WTC11 (cell line): ENCODE results near the gene KDSR.

Experiments
- EMX1 ChIP-seq: fragments of 250-450 bp; sonication (Bioruptor Pico); IDR thresholded peaks from 2 replicates; pipeline ENCODE4 v1.8.0; 2021; ENCODE audit warnings: mild to moderate bottlenecking
- FOXJ3 ChIP-seq: sonication (generic); formaldehyde crosslinking; IDR thresholded peaks from 2 replicates; pipeline ENCODE4 v1.9.0; 2021; ENCODE audit warnings: missing genetic modification reagents, mild to moderate bottlenecking, borderline replicate concordance
- FOXK1 ChIP-seq: sonication (generic); formaldehyde crosslinking; IDR thresholded peaks from 2 replicates; pipeline ENCODE4 v1.8.0; 2022; ENCODE audit warnings: mild to moderate bottlenecking, moderate library complexity, missing genetic modification reagents
- FOXP1 ChIP-seq: sonication (generic); formaldehyde crosslinking; IDR thresholded peaks from 2 replicates; pipeline ENCODE4 v1.8.0; 2022; ENCODE audit warnings: missing genetic modification reagents, mild to moderate bottlenecking, moderate library complexity, borderline replicate concordance
- IRF2 ChIP-seq: sonication (generic); formaldehyde crosslinking; IDR thresholded peaks from 2 replicates; pipeline ENCODE4 v1.8.0; 2022; ENCODE audit warnings: low read depth, missing genetic modification reagents, borderline replicate concordance
- JUN ChIP-seq: sonication (generic); formaldehyde crosslinking; IDR thresholded peaks from 2 replicates; pipeline ENCODE4 v1.8.0; 2023; ENCODE audit warnings: mild to moderate bottlenecking, missing genetic modification reagents
- NR2C2 ChIP-seq: sonication (generic); formaldehyde crosslinking; IDR thresholded peaks from 2 replicates; pipeline ENCODE4 v1.8.0; 2022; ENCODE audit warnings: mild to moderate bottlenecking, missing genetic modification reagents
- TCF7 ChIP-seq: sonication (generic); formaldehyde crosslinking; IDR thresholded peaks from 2 replicates; pipeline ENCODE4 v1.8.0; 2022; ENCODE audit warnings: mild to moderate bottlenecking, low read depth, missing genetic modification reagents, moderate library complexity
- ZNF121 ChIP-seq: sonication (generic); formaldehyde crosslinking; IDR thresholded peaks from 2 replicates; pipeline ENCODE4 v1.8.0; 2023; ENCODE audit warnings: missing genetic modification reagents
- ZNF138 ChIP-seq: sonication (generic); formaldehyde crosslinking; conservative IDR thresholded peaks from 2 replicates; pipeline ENCODE4 v1.8.1; 2022; ENCODE audit warnings: mild to moderate bottlenecking, moderate library complexity, missing genetic modification reagents
- TF ChIP-seq, protein P1 (sequence below): fragments of 200-600 bp; IDR thresholded peaks from 2 replicates; pipeline ENCODE4 v1.8.0; 2022; ENCODE audit warnings: antibody characterized with exemption
- TF ChIP-seq, protein P2 (sequence below): fragments of 250-450 bp; sonication (Bioruptor Pico); conservative IDR thresholded peaks from 2 replicates; pipeline ENCODE4 v1.9.0; 2021; ENCODE audit warnings: mild to moderate bottlenecking
- TF ChIP-seq, protein P3 (sequence below): sonication (generic); formaldehyde crosslinking; IDR thresholded peaks from 2 replicates; pipeline ENCODE4 v1.8.1; 2023; ENCODE audit warnings: mild to moderate bottlenecking, missing genetic modification reagents, moderate library complexity
- TF ChIP-seq, protein P4 (sequence below): sonication (generic); formaldehyde crosslinking; IDR thresholded peaks from 2 replicates; pipeline ENCODE4 v1.8.1; 2022; ENCODE audit warnings: mild to moderate bottlenecking, missing genetic modification reagents, moderate library complexity, borderline replicate concordance

DNA sequence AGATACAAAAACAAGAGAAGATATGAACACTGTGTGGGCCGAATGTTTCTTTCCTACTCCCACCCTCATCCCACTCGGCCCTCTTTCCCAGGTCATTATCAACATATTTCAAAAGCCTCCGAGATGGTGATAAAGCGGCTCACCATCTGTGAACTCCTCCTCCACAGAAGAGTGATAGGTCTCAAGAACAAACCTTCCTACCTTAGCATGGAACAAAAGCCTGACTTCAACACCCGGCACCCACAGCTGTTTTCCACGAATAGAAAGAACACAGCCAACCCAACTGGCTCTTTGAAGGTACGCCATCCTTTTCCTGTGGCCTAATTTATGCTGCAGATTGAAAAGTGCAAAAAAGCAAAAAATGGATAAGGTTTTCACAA lies 76.2 kb downstream of the KDSR start:
- no peak for TF ChIP-seq ZNF138
- TF ChIP-seq, protein P1, sequence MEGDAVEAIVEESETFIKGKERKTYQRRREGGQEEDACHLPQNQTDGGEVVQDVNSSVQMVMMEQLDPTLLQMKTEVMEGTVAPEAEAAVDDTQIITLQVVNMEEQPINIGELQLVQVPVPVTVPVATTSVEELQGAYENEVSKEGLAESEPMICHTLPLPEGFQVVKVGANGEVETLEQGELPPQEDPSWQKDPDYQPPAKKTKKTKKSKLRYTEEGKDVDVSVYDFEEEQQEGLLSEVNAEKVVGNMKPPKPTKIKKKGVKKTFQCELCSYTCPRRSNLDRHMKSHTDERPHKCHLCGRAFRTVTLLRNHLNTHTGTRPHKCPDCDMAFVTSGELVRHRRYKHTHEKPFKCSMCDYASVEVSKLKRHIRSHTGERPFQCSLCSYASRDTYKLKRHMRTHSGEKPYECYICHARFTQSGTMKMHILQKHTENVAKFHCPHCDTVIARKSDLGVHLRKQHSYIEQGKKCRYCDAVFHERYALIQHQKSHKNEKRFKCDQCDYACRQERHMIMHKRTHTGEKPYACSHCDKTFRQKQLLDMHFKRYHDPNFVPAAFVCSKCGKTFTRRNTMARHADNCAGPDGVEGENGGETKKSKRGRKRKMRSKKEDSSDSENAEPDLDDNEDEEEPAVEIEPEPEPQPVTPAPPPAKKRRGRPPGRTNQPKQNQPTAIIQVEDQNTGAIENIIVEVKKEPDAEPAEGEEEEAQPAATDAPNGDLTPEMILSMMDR, result no peak
- no peak for TF ChIP-seq JUN
- TF ChIP-seq EMX1 (CRISPR knock-in tag), result no peak
- no peak for TF ChIP-seq FOXJ3 (CRISPR knock-in tag)
- no peak for TF ChIP-seq FOXP1 (CRISPR knock-in tag)
- no peak for TF ChIP-seq NR2C2 (CRISPR knock-in tag)
- TF ChIP-seq, protein P2, sequence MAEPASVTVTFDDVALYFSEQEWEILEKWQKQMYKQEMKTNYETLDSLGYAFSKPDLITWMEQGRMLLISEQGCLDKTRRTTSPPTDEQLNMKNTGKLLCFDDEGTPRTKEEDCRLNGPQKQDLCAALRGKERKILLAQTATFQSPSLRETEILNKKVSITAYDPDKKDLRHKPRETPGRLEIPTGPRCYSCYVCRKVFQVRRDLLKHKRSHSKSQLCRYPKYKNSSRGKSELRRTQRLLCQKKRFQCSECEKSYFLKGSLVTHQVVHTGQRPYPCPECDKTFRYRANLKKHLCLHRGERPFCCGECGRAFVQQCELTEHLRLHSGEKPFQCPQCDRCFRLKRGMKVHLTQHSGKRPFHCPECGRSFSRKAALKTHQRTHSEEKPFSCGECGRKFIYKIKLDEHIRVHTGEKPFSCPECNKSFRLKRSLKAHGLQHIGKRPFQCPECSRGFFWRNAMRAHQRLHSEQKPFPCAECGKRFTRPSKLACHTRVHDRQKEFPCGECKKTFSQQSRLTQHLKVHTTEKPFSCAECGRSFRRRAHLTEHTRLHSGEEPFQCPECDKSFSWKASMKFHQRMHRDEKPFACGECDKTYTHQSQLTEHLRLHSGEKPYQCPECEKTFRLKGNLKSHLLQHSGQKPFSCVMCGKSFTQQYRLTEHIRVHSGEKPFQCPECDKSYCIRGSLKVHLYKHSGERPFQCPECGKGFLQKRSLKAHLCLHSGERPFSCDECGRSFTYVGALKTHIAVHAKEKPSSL (CRISPR knock-in tag), result no peak
- no peak for TF ChIP-seq FOXK1 (CRISPR knock-in tag)
- no peak for TF ChIP-seq IRF2 (CRISPR knock-in tag)
- TF ChIP-seq TCF7 (CRISPR knock-in tag), result no peak
- TF ChIP-seq, protein P3, sequence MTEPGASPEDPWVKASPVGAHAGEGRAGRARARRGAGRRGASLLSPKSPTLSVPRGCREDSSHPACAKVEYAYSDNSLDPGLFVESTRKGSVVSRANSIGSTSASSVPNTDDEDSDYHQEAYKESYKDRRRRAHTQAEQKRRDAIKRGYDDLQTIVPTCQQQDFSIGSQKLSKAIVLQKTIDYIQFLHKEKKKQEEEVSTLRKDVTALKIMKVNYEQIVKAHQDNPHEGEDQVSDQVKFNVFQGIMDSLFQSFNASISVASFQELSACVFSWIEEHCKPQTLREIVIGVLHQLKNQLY, result no peak
- TF ChIP-seq ZNF121 (CRISPR knock-in tag), result no peak
- TF ChIP-seq, protein P4, sequence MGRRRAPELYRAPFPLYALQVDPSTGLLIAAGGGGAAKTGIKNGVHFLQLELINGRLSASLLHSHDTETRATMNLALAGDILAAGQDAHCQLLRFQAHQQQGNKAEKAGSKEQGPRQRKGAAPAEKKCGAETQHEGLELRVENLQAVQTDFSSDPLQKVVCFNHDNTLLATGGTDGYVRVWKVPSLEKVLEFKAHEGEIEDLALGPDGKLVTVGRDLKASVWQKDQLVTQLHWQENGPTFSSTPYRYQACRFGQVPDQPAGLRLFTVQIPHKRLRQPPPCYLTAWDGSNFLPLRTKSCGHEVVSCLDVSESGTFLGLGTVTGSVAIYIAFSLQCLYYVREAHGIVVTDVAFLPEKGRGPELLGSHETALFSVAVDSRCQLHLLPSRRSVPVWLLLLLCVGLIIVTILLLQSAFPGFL (CRISPR knock-in tag), result no peak
